GM12892 (cell line): ENCODE data around the gene IQCF5.

Experiments used
- POLR2A ChIP-seq: IDR thresholded peaks from 2 replicates; pipeline ENCODE4 v1.6.1; 2011; ENCODE audit warnings: low read depth, low read length, control low read depth
- POLR2AphosphoS5 ChIP-seq: IDR thresholded peaks from 2 replicates; pipeline ENCODE4 v1.6.1; 2011; ENCODE audit warnings: low read depth, low read length, control low read depth
- TAF1 ChIP-seq: IDR thresholded peaks from 2 replicates; pipeline ENCODE4 v1.6.1; 2011; ENCODE audit warnings: low read depth, mild to moderate bottlenecking, control low read depth, low read length, borderline replicate concordance

GRCh38 chr3:51897391-51897790 is 22.0 kb upstream of the IQCF5 start:
- TF ChIP-seq POLR2A (no peak), POLR2AphosphoS5 (no peak), TAF1 (no peak)
